PC-9 (cell line): Measurements from ENCODE around the gene LAMA5. TPM values are rescaled to one million over a fixed set of nuclear protein-coding genes. Genes with fewer than 3 reads are reported as not detected.

Experiments used
- BruUV-seq: library from RNA; stranded (reverse); fragments of 400-500 nt; replicated peaks from 2 replicates; lab custom pipeline; 2021; lab: Mats Ljungman, UMichigan
- CTCF ChIA-PET: fragments of 300-600 bp; sonication (Branson Sonifier 250); formaldehyde crosslinking; loops from one replicate; lab custom pipeline; 2022; ENCODE audit warnings: antibody characterized with exemption; lab: Charles Lee
- POLR2A ChIA-PET: fragments of 300-600 bp; sonication (Branson Sonifier 250); formaldehyde crosslinking; loops from one replicate; lab custom pipeline; 2022; ENCODE audit warnings: antibody characterized with exemption; ENCODE audit not compliant: unreplicated experiment; lab: Charles Lee
- DNase-seq, 2 experiments: peaks; one replicate each; pipeline versions ENCODE4 v3.0.0 to v3.0.0-alpha.2; 2015 to 2022; ENCODE audit warnings: mixed read lengths in 1 of 2
- H2AFZ ChIP-seq: fragments of 200-600 bp; sonication (generic); 2 replicates; pipeline ENCODE4 v1.8.1; 2017; ENCODE audit warnings: antibody characterized with exemption
- H3F3A ChIP-seq: fragments of 200-600 bp; sonication (generic); 2 replicates; pipeline ENCODE4 v1.8.1; 2017; ENCODE audit warnings: antibody characterized with exemption, mild to moderate bottlenecking, low read depth; ENCODE audit not compliant: insufficient read depth
- H3K27ac ChIP-seq: fragments of 200-600 bp; sonication (generic); 2 replicates; pipeline ENCODE4 v1.6.1; 2016; ENCODE audit warnings: mixed run types
- H3K27me3 ChIP-seq: fragments of 200-600 bp; sonication (generic); 2 replicates; pipeline ENCODE4 v1.6.1; 2016; ENCODE audit warnings: low read depth, mixed run types; ENCODE audit not compliant: insufficient read depth
- H3K36me3 ChIP-seq: fragments of 200-600 bp; sonication (generic); 2 replicates; pipeline ENCODE4 v1.6.1; 2016; ENCODE audit warnings: low read depth, mixed run types
- H3K4me1 ChIP-seq: fragments of 200-600 bp; sonication (generic); replicated peaks from 2 replicates; pipeline ENCODE4 v1.6.1; 2016; ENCODE audit warnings: mixed run types; ENCODE audit not compliant: insufficient read depth
- H3K4me2 ChIP-seq: fragments of 200-600 bp; sonication (generic); 2 replicates; pipeline ENCODE4 v1.6.1; 2017; ENCODE audit warnings: mixed run types
- H3K4me3 ChIP-seq: fragments of 200-600 bp; sonication (generic); 2 replicates; pipeline ENCODE4 v1.6.1; 2016; ENCODE audit warnings: mixed run types
- H3K79me2 ChIP-seq: fragments of 200-600 bp; sonication (generic); 2 replicates; pipeline ENCODE4 v1.6.1; 2017; ENCODE audit warnings: low read depth, mixed run types
- H3K9me2 ChIP-seq: fragments of 200-600 bp; sonication (generic); 2 replicates; pipeline ENCODE4 v1.8.1; 2017; ENCODE audit warnings: mild to moderate bottlenecking; ENCODE audit not compliant: insufficient read depth
- H3K9me3 ChIP-seq: fragments of 200-600 bp; sonication (generic); 2 replicates; pipeline ENCODE4 v1.8.1; 2016; ENCODE audit warnings: low read depth; ENCODE audit not compliant: insufficient read depth
- H4K20me1 ChIP-seq: fragments of 200-600 bp; sonication (generic); 2 replicates; pipeline ENCODE4 v1.8.1; 2017; ENCODE audit not compliant: insufficient read depth
- CTCF ChIP-seq: fragments of 200-600 bp; sonication (generic); conservative IDR thresholded peaks from 2 replicates; pipeline ENCODE4 v1.6.1; 2017; ENCODE audit warnings: mixed run types, antibody characterized with exemption, mild to moderate bottlenecking, moderate library complexity
- EZH2 ChIP-seq: fragments of 200-600 bp; sonication (generic); IDR thresholded peaks from 2 replicates; pipeline ENCODE4 v1.8.0; 2017; ENCODE audit warnings: antibody characterized with exemption, low read depth
- intact Hi-C: fragments of 100-400 bp; cut with micrococcal nuclease; formaldehyde crosslinking; loops from one replicate; pipeline ENCODE4 v1.10.0; 2022; ENCODE audit not compliant: unreplicated experiment
- total RNA-seq: library from RNA; stranded (reverse); gene quantifications from 2 replicates; pipeline ENCODE4 v1.2.3, GENCODE V29; 2021

The LAMA5 gene
- total RNA-seq, 1 experiment from 2014 or later, result 700 TPM

- no peaks in the 10 kb centered on the region for H3K4me1 ChIP-seq
- H4K20me1 ChIP-seq, result peaks cover 54% of the 10 kb centered on the region
- H3K36me3 ChIP-seq, result peaks cover 20% of the 10 kb centered on the region
- POLR2A ChIA-PET, result no interaction called here
- H3K9me3 ChIP-seq, result peaks cover 5% of the 10 kb centered on the region; the same call in 1 of the 2 replicates
- TF ChIP-seq EZH2, result no peak
- no peak for TF ChIP-seq CTCF
- DNase-seq, result no peak
- intact Hi-C loops, result loop anchor here (10.0 kb wide), 1 partner anchor 254 kb away; no protein-coding TSS in a partner anchor
- no peaks in the 10 kb centered on the region for H3K9me2 ChIP-seq
- no peak overlapping the region for H2AFZ ChIP-seq
- no TSS peak for BruUV-seq
- H3K4me3 ChIP-seq, result no peak overlapping the region
- CTCF ChIA-PET, result interaction anchor here (0.7 kb wide), 1 partner anchor 38 kb away, joined by 4 read pairs; no protein-coding TSS in a partner anchor
- H3K27me3 ChIP-seq, result no peaks in the 10 kb centered on the region
- 0 out of 2 replicates have a peak, but pooled peaks cover 5% of the 10 kb centered on the region for H3K79me2 ChIP-seq
- H3K27ac ChIP-seq, result no peak overlapping the region
- H3K4me2 ChIP-seq, result no peak overlapping the region
- peaks cover 16% of the 10 kb centered on the region for H3F3A ChIP-seq
These were observed 98.7 kb downstream of the LAMA5 start for GRCh38 chr20:62268228-62268900.

- ChIA-PET CTCF (no interaction called here), POLR2A (no interaction called here)
- Histone ChIP-seq H2AFZ (no peak overlapping the region), H3K27ac (no peak overlapping the region), H3K79me2 (0 out of 2 replicates have a peak, but pooled peaks cover 5% of the 10 kb centered on the region), H4K20me1 (peaks cover 48% of the 10 kb centered on the region), H3K9me3 (peaks cover 5% of the 10 kb centered on the region; the same call in 1 of the 2 replicates), H3K4me2 (no peak overlapping the region), H3K4me3 (no peak overlapping the region), H3K9me2 (no peaks in the 10 kb centered on the region), H3K36me3 (peaks cover 16% of the 10 kb centered on the region), H3K4me1 (no peaks in the 10 kb centered on the region), H3K27me3 (no peaks in the 10 kb centered on the region), H3F3A (peaks cover 16% of the 10 kb centered on the region)
- BruUV-seq, result no TSS peak
- TF ChIP-seq CTCF (no peak), EZH2 (no peak)
- intact Hi-C loops, result loop anchor here (2.0 to 10.0 kb wide), 2 partner anchors 29 to 253 kb away; partner anchors contain the start of gene OSBPL2
- DNase-seq, result peak; percentile 71 to 74
These were observed 99.6 kb downstream of the LAMA5 start for GRCh38 chr20:62267543-62267942.

- no peak overlapping the region for H2AFZ ChIP-seq
- no peak overlapping the region for H3K27ac ChIP-seq
- 0 out of 2 replicates have a peak, but pooled peaks cover 5% of the 10 kb centered on the region for H3K79me2 ChIP-seq
- peaks cover 5% of the 10 kb centered on the region; the same call in 1 of the 2 replicates for H3K9me3 ChIP-seq
- H3K27me3 ChIP-seq, result no peaks in the 10 kb centered on the region
- no peaks in the 10 kb centered on the region for H3K4me1 ChIP-seq
- ChIA-PET CTCF (no interaction called here), POLR2A (no interaction called here)
- no peak for DNase-seq
- peaks cover 16% of the 10 kb centered on the region for H3F3A ChIP-seq
- H3K4me3 ChIP-seq, result no peak overlapping the region
- peaks cover 45% of the 10 kb centered on the region for H4K20me1 ChIP-seq
- H3K9me2 ChIP-seq, result no peaks in the 10 kb centered on the region
- TSS peak; percentile 16 for BruUV-seq
- no peak overlapping the region for H3K4me2 ChIP-seq
- intact Hi-C loops, result loop anchor here (2.0 to 10.0 kb wide), 2 partner anchors 28 to 252 kb away; partner anchors contain the start of gene OSBPL2
- H3K36me3 ChIP-seq, result peaks cover 13% of the 10 kb centered on the region
- TF ChIP-seq CTCF, result no peak
- no peak for TF ChIP-seq EZH2
These were observed 100.3 kb downstream of the LAMA5 start for GRCh38 chr20:62266851-62267250.
